ENCODE results near the gene AGBL1.
"Not testable (repeated sequence)": the region's sequence is repeated elsewhere in the genome, so short reads cannot be mapped to it uniquely, and the experiment has no call there.

Gene AGBL1

GRCh38 chr15:86842199-86842598 lies 762.5 kb downstream of the AGBL1 start:
- DNase-seq = no peak

- DNase-seq = no peak
Observed at GRCh38 chr15:86846036-86846435, 766.4 kb downstream of the AGBL1 start.

- no peak for DNase-seq
Observed at GRCh38 chr15:86849136-86849535, 769.5 kb downstream of the AGBL1 start.

GRCh38 chr15:86849558-86850285 lies 770.1 kb downstream of the AGBL1 start:
- DNase-seq = no peak

GRCh38 chr15:86850939-86851338 lies 771.3 kb downstream of the AGBL1 start:
- DNase-seq = no peak

- no peak for DNase-seq
Observed at GRCh38 chr15:86852741-86853140, 773.1 kb downstream of the AGBL1 start.

GRCh38 chr15:86854176-86854575 lies 774.5 kb downstream of the AGBL1 start:
- no peak for DNase-seq

- no peak for DNase-seq
Observed at GRCh38 chr15:86855307-86856291, 775.9 kb downstream of the AGBL1 start.

GRCh38 chr15:86857701-86858100 lies 778.0 kb downstream of the AGBL1 start:
- no peak for DNase-seq

GRCh38 chr15:86863226-86863915 lies 783.7 kb downstream of the AGBL1 start:
- DNase-seq = no peak

- no peak for DNase-seq
Observed at GRCh38 chr15:86865920-86866319, 786.2 kb downstream of the AGBL1 start.

- DNase-seq = no peak
Observed at GRCh38 chr15:86870846-86871245, 791.2 kb downstream of the AGBL1 start.

GRCh38 chr15:86871964-86872363 lies 792.3 kb downstream of the AGBL1 start:
- no peak for DNase-seq

- DNase-seq = no peak
Observed at GRCh38 chr15:86872782-86873181, 793.1 kb downstream of the AGBL1 start.

GRCh38 chr15:86875067-86875466 lies 795.4 kb downstream of the AGBL1 start:
- no peak for DNase-seq

GRCh38 chr15:86876387-86876944 lies 796.8 kb downstream of the AGBL1 start:
- no peak for DNase-seq

GRCh38 chr15:86877171-86877631 lies 797.5 kb downstream of the AGBL1 start:
- DNase-seq = no peak

- DNase-seq = not testable (repeated sequence)
Observed at GRCh38 chr15:86878844-86879243, 799.2 kb downstream of the AGBL1 start.

GRCh38 chr15:86879250-86880229 lies 799.9 kb downstream of the AGBL1 start:
- DNase-seq = no peak

GRCh38 chr15:86885616-86886015 lies 805.9 kb downstream of the AGBL1 start:
- no peak for DNase-seq

GRCh38 chr15:86892774-86893449 lies 813.2 kb downstream of the AGBL1 start:
- no peak for DNase-seq

Data from NCI-H1092 treated with DMSO at 0.1 percent for 48 hours (cell line).